G401.6 (cell line): ENCODE measurements around the gene ELOVL5.

ENCODE experiments used
- FAIRE-seq: peaks from 2 replicates; lab custom pipeline; 2012; peaks lifted over from hg19 to GRCh38; lab: Jason Lieb, UNC

Gene ELOVL5

DNA sequence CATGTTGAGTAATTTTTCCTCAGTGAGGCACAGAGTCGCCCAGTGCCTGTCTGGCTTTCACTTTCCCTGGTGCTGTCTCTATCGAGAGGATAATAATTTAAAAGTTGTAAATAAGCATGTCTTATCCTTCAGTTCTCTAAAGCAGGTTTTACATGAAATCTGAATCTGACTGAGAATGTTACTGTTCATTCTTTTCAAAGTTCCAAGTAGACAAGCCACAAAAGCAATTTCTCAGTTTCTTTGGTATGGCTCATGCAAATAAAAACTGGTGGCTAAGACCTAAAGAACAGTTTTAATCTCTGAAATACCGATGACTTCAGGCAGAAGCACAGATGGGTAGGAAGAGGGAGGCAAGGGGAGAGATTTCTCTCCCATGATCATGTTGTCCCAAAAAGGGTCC lies 112.5 kb downstream of the ELOVL5 start:
- no peak for FAIRE-seq

- FAIRE-seq: no peak
Measured at GRCh38 chr6:53235508-53235907, 113.2 kb downstream of the ELOVL5 start.

DNA sequence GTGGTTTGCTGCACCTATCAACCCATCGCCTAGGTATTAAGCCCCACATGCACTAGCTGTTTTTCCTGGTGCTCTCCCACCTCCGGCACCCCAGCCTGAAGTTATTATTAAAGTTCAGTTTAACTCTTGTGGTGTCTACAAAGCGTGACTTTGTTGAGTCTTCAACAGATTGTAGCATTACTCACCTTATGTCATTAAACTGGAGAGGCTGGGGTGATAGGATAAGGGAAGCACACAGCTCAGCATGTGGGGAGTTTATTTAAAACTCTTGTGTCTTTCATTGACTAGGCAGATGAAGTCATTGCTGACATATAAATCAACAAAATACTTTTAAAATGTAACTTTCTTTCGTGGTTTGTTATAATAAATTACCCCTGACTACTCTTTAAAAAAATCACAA lies 115.4 kb downstream of the ELOVL5 start:
- no peak for FAIRE-seq

DNA sequence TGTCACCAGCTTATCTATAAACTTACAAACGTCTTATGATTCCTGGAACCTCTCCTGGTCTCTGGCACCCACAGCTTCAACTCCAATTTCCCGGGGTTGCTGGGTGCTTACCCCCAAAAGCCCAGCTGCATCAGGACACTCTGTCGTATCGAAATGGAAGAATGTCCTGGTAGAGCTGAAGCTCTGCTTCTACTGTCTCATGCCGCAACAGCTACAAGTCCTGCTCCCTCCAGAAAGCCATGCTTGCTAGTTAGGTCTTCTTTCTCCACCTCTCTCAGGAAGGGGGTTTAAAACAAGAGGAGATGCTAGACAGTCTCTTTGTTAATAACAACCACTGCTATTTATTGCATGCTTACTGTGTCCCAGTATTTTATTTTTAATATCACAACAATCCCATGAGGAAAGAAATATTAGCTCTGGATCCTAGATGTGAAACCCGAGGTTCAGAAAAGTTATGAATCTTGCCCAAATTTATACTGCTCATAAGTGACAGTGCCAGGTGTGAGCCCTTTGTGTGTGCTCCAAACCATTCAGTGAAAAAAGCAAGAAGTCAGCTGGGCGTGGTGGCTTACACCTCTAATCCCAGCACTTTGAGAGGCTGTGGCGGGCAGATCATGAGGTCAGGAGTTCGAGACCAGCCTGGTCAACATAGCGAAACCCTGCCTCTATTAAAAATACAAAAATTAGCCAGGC lies 117.8 kb downstream of the ELOVL5 start:
- no peak for FAIRE-seq

DNA sequence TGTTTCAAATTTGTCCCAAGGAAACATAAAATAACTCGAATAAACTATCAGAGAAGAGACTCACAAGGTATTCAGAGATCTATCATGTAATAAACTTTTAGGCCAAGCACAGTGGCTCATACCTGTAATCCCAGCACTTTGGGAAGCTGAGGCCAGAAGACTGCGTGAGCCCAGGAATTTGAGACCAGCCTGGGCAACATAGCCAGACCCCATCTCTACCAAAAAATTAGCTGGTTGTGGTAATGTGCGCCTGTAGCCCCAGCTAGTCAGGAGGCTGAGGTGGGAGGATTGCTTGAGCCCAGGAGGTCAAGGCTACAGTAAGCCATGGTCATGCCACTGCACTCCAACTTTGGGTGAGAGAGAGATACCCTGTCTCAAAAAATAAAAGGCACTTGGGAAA lies 120.9 kb downstream of the ELOVL5 start:
- no peak for FAIRE-seq

GRCh38 chr6:53220605-53221004 lies 128.1 kb downstream of the ELOVL5 start:
- FAIRE-seq: no peak
